AG09309 (cell line): ENCODE measurements around the gene GOLGA5.
"Not testable (repeated sequence)": the region's sequence is repeated elsewhere in the genome, so short reads cannot be mapped to it uniquely, and the experiment has no call there.

Experiments used
- DNase-seq: peaks from one replicate; pipeline ENCODE4 v3.0.0-alpha.2; 2010; ENCODE audit warnings: low read depth
- H3K4me3 ChIP-seq: 2 replicates; pipeline ENCODE4 v1.5.1; 2011; ENCODE audit warnings: mild to moderate bottlenecking, low read depth, low read length, moderate library complexity; ENCODE audit not compliant: control insufficient read depth
- CTCF ChIP-seq: IDR thresholded peaks from 2 replicates; pipeline ENCODE4 v1.5.1; 2011; ENCODE audit warnings: mild to moderate bottlenecking, low read depth, low read length, inconsistent platforms; ENCODE audit not compliant: insufficient read depth, control insufficient read depth; ENCODE audit errors: missing control alignments

GOLGA5 gene

GRCh38 chr14:92847749-92848148, 53.6 kb downstream of the GOLGA5 start:
- DNase-seq, result no peak
- TF ChIP-seq CTCF, result no peak

DNA sequence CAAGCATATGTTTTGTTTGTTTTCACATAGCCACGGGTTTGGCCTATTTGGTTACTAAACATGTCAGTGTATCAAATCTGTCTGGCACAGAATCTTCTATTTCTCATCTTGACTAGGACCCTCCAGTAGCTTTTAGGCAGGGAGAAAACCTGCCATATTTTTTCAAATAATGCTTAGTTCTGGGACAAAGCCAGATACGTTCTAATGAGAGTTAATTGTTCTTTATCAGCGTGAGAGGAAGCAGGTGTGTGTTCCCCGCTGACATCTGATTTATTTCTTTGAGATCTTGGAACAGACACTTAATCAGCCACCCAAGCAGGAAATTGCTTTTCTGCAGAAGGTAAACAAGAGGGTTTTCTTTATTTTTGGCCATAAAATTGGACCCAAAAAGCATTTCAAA, 54.8 kb downstream of the GOLGA5 start:
- H3K4me3 ChIP-seq, result no peak overlapping the region
- no peak for TF ChIP-seq CTCF
- no peak for DNase-seq

More at GRCh38 chr14:92847749-92848148, 53.6 kb downstream of the GOLGA5 start:
- no peak overlapping the region for H3K4me3 ChIP-seq

- no peak for DNase-seq
- TF ChIP-seq CTCF, result no peak
- H3K4me3 ChIP-seq, result no peak overlapping the region
Observed at GRCh38 chr14:92850492-92850891, 56.4 kb downstream of the GOLGA5 start.

DNA sequence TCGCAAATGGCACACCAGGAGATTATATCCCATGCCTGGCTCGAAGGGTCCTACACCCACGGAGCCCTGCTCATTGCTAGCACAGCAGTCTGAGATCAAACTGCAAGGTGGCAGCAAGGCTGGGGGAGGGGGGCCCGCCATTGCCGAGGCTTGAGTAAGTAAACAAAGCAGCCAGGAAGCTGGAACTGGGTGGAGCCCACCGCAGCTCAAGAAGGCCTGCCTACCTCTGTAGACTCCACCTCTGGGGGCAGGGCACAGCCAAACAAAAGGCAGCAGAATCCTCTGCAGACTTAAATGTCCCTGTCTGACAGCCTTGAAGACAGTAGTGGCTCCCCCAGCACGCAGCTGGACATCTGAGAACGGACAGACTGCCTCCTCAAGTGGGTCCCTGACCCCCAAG, 59.0 kb downstream of the GOLGA5 start:
- H3K4me3 ChIP-seq, DNase-seq: not testable (repeated sequence)

- DNase-seq, result no peak
- no peak overlapping the region for H3K4me3 ChIP-seq
- TF ChIP-seq CTCF, result no peak
Observed at GRCh38 chr14:92860049-92860840, 66.1 kb downstream of the GOLGA5 start.

GRCh38 chr14:92861856-92862745, 68.0 kb downstream of the GOLGA5 start:
- no peak for TF ChIP-seq CTCF
- no peak for DNase-seq
- no peak overlapping the region for H3K4me3 ChIP-seq

GRCh38 chr14:92863286-92864080, 69.4 kb downstream of the GOLGA5 start:
- H3K4me3 ChIP-seq, result no peak overlapping the region
- no peak for DNase-seq
- no peak for TF ChIP-seq CTCF
